K562 (cell line): Measurements from ENCODE around the gene FUBP3. TPM values are rescaled to one million over a fixed set of nuclear protein-coding genes. Genes with fewer than 3 reads are reported as not detected.

ENCODE experiments used
- ATF3 ChIP-seq, 2 experiments: fragments of 450-650 bp in 1 of 2; sonication (generic) in 1 of 2; formaldehyde crosslinking in 1 of 2; IDR thresholded peaks in 1 of 2; conservative IDR thresholded peaks in 1 of 2; 2 replicates each; pipeline versions ENCODE4 v1.6.1 to v1.8.1; 2016 to 2023; ENCODE audit warnings: mild to moderate bottlenecking in 2 of 2, moderate library complexity in 2 of 2, inconsistent platforms in 1 of 2, missing genetic modification reagents in 1 of 2
- CCNT2 ChIP-seq: IDR thresholded peaks from 2 replicates; pipeline ENCODE4 v1.6.1; 2011; ENCODE audit warnings: borderline replicate concordance, low read depth, mild to moderate bottlenecking, moderate library complexity, mixed read lengths, low read length; ENCODE audit not compliant: insufficient read length; ENCODE audit errors: extremely low read depth
- HDAC1 ChIP-seq, 2 experiments: fragments of 450-650 bp; IDR thresholded peaks; 2 replicates each; pipeline ENCODE4 v1.6.1; 2016 to 2017; ENCODE audit warnings: inconsistent platforms in 1 of 2, mild to moderate bottlenecking in 1 of 2, moderate library complexity in 1 of 2
- HDGF ChIP-seq: fragments of 450-650 bp; IDR thresholded peaks from 2 replicates; pipeline ENCODE4 v1.6.1; 2016
- HINFP ChIP-seq: fragments of 450-650 bp; conservative IDR thresholded peaks from 2 replicates; pipeline ENCODE4 v1.6.1; 2016; ENCODE audit warnings: missing genetic modification characterization, low read depth, mild to moderate bottlenecking, control low read depth, missing compliant biosample characterization
- JUN ChIP-seq, 2 experiments: sonication (generic) in 1 of 2; formaldehyde crosslinking in 1 of 2; IDR thresholded peaks; 2 replicates each; pipeline versions ENCODE4 v1.6.1 to v1.8.0; 2012 to 2022; ENCODE audit warnings: borderline replicate concordance in 2 of 2, mild to moderate bottlenecking in 2 of 2, improper control_type of control experiment in 1 of 2, low read depth in 1 of 2, low read length in 1 of 2, missing genetic modification reagents in 1 of 2
- KAT8 ChIP-seq: fragments of 450-650 bp; IDR thresholded peaks from 2 replicates; pipeline ENCODE4 v1.6.1; 2016; ENCODE audit warnings: low read depth, mild to moderate bottlenecking
- RBM39 ChIP-seq: fragments of 200-400 bp; formaldehyde crosslinking; optimal IDR thresholded peaks from 2 replicates; pipeline ENCODE3; 2018; ENCODE audit warnings: low read depth, low read length
- SAFB ChIP-seq: fragments of 200-400 bp; formaldehyde crosslinking; IDR thresholded peaks from 2 replicates; pipeline ENCODE4 v1.6.1; 2017; ENCODE audit warnings: low read depth, low read length, borderline replicate concordance
- SRSF1 ChIP-seq: fragments of 200-400 bp; formaldehyde crosslinking; IDR thresholded peaks from 2 replicates; pipeline ENCODE4 v1.6.1; 2017; ENCODE audit warnings: mild to moderate bottlenecking, low read depth, low read length, moderate library complexity
- WHSC1 ChIP-seq: IDR thresholded peaks from one replicate; pipeline ENCODE4 v1.6.1; 2012; ENCODE audit warnings: low read length, control low read depth, inconsistent platforms
- ZNF445 ChIP-seq: fragments of 250-450 bp; sonication (Bioruptor Pico); IDR thresholded peaks from 2 replicates; pipeline ENCODE4 v1.4.0; 2020; ENCODE audit warnings: low read depth, mild to moderate bottlenecking, moderate library complexity
- ZNF592 ChIP-seq: fragments of 450-650 bp; IDR thresholded peaks from 2 replicates; pipeline ENCODE4 v1.6.1; 2017; ENCODE audit warnings: antibody characterized with exemption, mild to moderate bottlenecking
- polyA plus RNA-seq, 8 experiments: library from polyadenylated mRNA; depleted of rRNA in 4 of 8; stranded (reverse) in 5 of 8; unstranded in 3 of 8; fragments of >200 nt; fragmentation: Nextera tagmentation in 2 of 8; fragmentation: Illumina TruSeq in 1 of 8; extraction: Ambion mirVana in 2 of 8; extraction: Trizol in 1 of 8; gene quantifications; 2 replicates each; pipeline versions ENCODE4 v1.2.1 to v1.2.3, GENCODE V29; 2011 to 2014; ENCODE audit warnings: inconsistent platforms in 1 of 8, missing spikeins in 1 of 8
- total RNA-seq, 7 experiments: library from RNA; depleted of rRNA in 6 of 7; stranded (reverse); fragments of >200 nt in 6 of 7; fragmentation: Illumina TruSeq in 2 of 7; extraction: Trizol in 2 of 7; gene quantifications; 2 replicates each; pipeline versions ENCODE4 v1.2.1 to v1.2.3, GENCODE V29; 2011 to 2021; ENCODE audit warnings: low replicate concordance in 1 of 7
- TF ChIP-seq, protein P1 (sequence below): sonication (generic); formaldehyde crosslinking; IDR thresholded peaks from 2 replicates; pipeline ENCODE4 v1.5.0; 2020; ENCODE audit warnings: missing genetic modification reagents

Gene FUBP3
- total and polyA plus RNA-seq, 9 of the 15 experiments (the other 6 are each of a cell fraction or from before 2014, with no cell fraction given), result 3.0 to 64.0 (median 48.1) TPM

DNA sequence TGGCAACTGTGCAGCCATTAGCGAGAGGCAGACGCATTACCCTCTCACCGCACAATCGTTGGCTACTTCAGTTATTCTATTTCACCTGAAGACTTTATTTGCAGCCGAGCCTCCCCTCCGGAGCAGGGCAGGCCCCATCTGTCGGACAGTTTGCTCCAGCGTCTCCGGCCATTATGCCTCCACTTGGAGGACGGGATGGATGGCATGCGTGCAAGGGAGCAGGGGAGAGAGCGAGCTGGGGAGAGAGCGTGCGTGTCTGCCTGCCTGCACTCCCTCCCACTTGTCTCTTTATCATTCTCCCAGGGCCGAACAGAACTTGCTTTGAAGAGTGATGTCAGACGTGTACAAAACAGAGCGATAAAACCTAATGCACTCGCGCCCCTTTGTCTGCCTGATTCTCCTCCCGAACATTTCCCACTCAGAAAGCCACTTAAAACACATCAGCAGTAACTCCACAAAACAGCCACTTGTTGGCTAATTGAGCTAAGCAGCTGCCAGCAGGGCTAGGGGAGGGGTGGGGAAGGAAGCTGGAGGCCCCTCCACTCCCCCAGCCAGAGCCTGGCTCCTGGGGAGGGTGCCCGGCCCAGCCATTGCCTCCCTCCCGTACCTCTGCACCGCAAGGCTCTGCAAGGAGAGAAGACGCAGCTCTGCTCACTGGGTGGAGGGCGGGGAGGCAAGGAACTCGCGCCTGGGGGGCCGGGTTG is 43.4 kb upstream of the FUBP3 start (continued):
- TF ChIP-seq JUN (IDR thresholded peaks at IDR 0.05; ENCODE audit: borderline replicate concordance, low read depth, low read length) (peak; percentile 48; the same call in 1 of the 2 replicates), JUN (CRISPR knock-in tag; IDR thresholded peaks at IDR 0.05; ENCODE audit: borderline replicate concordance) (no peak), HDGF (no peak; the same call in 1 of the 2 replicates), SAFB (no peak), ZNF592 (no peak; the same call in none of the 2 replicates), KAT8 (no peak), SRSF1 (no peak), ZNF445 (no peak), HDAC1 (IDR thresholded peaks at IDR 0.05) (peak in 1 of 2 experiments; percentile 77; a peak in 2 of 4 replicates), CCNT2 (peak; percentile 49), ATF3 (IDR thresholded peaks at IDR 0.05) (peak; percentile 75), ATF3 (CRISPR knock-in tag; conservative IDR thresholded peaks at IDR 0.05) (peak; percentile 39; the same call in 1 of the 2 replicates), RBM39 (no peak), WHSC1 (no peak), HINFP (tag) (no peak)
- TF ChIP-seq, protein P1, sequence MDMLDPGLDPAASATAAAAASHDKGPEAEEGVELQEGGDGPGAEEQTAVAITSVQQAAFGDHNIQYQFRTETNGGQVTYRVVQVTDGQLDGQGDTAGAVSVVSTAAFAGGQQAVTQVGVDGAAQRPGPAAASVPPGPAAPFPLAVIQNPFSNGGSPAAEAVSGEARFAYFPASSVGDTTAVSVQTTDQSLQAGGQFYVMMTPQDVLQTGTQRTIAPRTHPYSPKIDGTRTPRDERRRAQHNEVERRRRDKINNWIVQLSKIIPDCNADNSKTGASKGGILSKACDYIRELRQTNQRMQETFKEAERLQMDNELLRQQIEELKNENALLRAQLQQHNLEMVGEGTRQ (CRISPR knock-in tag), result no peak
